NCI-H748 treated with DMSO at 0.1 percent for 48 hours (cell line): Measurements from ENCODE around the gene KDM6B.
A peak's percentile ranks its signal among the peaks of the same experiment; 100 is the strongest.

Experiments
- DNase-seq: peaks from one replicate; lab custom pipeline; 2025; lab: John Stamatoyannopoulos, UW

Gene KDM6B

DNA sequence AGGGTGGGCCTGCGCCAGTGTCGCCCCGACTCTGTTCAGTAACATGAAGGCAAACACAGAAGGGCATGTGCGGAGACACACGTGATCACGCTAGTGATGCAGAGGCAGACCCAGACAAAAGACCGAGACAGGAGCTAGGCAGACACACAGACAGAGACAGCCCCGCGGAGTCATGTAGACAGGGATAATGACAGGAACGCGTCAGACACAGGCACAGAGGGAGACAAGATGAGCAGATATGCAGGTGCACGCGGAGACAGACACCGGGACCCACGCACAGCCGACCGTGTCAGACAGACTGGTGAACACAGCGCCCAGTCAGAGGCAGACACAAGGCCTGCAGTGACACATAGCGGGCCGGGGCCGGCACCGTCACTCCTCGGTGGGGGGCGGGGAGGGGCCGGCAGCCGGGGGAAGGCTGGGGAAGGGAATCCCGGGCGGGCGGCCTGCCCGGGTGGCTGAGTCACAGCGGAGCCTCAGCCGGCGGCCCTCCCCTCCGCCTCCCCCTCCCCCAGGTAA lies 7.4 kb downstream of the KDM6B start:
- DNase-seq: peak; percentile 69

GRCh38 chr17:7841915-7842379 lies 7.9 kb downstream of the KDM6B start:
- peak; percentile 84 for DNase-seq

DNA sequence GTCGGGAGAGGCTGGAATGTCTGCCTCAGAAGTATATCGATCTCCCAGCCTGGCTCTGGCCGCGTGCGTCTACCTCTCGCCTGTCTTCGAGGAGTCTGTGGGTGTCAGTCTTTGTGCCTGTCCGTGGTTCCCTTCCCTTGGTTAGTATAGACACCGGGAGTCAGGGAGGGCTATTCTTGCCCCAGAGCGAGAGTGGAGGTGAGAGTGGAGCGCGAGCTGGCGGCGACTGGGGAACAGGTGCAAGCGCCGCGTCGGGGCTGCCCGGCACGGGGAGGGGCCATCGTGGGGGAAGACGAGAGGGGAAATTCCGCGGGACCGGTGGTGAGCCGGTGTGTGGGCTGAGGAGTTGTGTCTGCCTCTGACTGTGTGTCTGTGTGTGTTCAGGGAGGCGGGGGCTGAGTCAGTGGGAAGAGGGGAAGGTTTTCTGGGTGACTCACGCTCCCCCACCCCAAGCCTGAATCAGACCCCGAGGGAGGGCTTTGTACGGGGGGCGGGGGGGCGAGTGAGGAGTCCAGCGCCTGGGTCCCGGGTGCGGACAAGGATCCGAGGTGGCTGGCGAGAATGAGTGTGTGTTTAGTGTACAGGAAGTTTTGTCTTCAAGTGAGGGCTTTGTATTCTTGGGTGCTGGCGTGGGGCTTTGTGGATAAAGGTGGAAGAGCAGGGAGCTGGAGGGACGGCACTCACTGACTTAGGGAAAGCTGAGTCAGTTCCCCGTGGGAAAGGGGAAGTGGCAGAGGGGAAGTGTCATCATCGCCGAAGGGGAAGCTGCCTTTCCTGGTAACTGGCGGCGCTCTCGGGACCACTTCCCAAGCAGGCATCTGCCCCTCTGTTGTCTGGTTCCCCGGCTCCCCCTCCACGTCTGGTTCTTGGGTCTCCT lies 8.6 kb downstream of the KDM6B start:
- peak; percentile 57 for DNase-seq

DNA sequence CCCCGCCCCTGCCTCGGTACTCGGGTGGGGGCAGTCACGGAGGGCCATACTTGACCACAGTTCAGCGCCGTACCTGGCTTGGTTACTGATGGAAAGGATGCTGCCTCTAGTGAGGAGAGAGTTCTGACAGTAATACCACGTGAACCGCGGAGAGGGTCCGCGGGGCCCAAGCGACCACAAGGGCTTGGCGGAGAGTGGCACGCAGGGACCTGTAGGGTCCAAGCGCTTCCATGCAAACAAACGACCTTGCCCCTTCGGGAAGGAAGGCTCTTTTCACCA lies 9.2 kb downstream of the KDM6B start:
- DNase-seq: peak; percentile 57

DNA sequence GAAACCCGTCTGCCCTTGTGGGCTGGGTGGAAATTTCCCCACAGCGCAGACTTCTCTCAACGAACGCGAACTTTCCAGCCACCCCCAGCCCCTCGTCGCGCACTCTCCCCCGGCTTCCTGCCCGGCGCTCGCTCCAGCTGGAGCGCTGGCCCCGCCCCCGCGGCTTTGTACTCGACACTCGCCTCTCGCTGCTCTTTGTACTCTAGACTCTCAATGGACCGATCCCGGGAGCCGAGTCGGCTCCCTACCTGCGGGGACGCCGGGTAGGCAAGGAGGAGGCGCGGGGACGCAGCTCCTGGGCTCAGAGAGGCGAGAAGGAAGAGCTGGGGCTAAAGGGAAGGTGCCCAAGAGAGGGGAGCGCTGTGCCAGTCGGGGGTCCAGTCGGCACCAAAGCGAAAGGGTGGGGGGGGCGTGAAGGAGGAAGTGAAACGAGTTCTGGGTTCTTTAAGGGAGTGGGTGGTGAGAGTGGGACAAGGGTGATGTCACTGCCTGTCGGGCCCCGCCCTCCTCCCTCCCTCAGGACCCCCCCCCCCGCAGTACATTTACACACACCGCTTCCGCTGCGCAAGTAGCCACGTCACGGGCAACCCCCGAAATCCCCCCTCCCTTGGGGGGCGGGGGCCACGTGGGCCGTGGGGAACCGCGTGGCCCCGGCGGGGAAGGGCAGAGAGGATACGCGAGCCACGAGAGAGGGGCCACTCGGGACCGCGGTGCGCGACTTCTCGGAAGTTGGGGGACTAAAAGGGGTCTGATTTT lies 9.7 kb downstream of the KDM6B start:
- DNase-seq: peak; percentile 83

- peak; percentile 95 for DNase-seq
Measured at GRCh38 chr17:7844292-7845154, 10.5 kb downstream of the KDM6B start.

GRCh38 chr17:7845359-7846062 lies 11.5 kb downstream of the KDM6B start:
- DNase-seq: no peak

- no peak for DNase-seq
Measured at GRCh38 chr17:7846063-7846735, 12.2 kb downstream of the KDM6B start.

DNA sequence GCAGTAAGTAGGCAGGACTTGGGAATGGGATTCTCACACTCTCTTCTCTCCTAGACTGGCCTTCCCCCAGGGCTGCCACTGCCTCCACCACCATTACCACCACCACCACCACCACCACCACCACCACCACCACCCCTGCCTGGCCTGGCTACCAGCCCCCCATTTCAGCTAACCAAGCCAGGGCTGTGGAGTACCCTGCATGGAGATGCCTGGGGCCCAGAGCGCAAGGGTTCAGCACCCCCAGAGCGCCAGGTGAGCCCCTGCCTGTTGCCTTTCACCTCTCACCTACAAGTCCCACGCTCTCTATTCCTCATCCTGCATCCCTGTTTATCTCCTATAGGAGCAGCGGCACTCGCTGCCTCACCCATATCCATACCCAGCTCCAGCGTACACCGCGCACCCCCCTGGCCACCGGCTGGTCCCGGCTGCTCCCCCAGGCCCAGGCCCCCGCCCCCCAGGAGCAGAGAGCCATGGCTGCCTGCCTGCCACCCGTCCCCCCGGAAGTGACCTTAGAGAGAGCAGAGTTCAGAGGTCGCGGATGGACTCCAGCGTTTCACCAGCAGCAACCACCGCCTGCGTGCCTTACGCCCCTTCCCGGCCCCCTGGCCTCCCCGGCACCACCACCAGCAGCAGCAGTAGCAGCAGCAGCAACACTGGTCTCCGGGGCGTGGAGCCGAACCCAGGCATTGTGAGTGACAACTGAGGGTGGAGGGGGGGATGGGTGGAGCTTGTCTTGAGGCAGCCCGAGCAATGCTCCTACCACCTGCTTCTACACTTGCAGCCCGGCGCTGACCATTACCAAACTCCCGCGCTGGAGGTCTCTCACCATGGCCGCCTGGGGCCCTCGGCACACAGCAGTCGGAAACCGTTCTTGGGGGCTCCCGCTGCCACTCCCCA lies 13.0 kb downstream of the KDM6B start:
- DNase-seq: no peak

DNA sequence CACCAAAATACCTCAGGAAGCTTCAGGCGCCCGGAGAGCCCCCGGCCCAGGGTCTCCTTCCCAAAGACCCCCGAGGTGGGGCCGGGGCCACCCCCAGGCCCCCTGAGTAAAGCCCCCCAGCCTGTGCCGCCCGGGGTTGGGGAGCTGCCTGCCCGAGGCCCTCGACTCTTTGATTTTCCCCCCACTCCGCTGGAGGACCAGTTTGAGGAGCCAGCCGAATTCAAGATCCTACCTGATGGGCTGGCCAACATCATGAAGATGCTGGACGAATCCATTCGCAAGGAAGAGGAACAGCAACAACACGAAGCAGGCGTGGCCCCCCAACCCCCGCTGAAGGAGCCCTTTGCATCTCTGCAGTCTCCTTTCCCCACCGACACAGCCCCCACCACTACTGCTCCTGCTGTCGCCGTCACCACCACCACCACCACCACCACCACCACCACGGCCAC lies 14.1 kb downstream of the KDM6B start:
- no peak for DNase-seq

GRCh38 chr17:7848739-7849129 lies 14.7 kb downstream of the KDM6B start:
- DNase-seq: no peak

GRCh38 chr17:7849130-7849750 lies 15.2 kb downstream of the KDM6B start:
- DNase-seq: no peak

DNA sequence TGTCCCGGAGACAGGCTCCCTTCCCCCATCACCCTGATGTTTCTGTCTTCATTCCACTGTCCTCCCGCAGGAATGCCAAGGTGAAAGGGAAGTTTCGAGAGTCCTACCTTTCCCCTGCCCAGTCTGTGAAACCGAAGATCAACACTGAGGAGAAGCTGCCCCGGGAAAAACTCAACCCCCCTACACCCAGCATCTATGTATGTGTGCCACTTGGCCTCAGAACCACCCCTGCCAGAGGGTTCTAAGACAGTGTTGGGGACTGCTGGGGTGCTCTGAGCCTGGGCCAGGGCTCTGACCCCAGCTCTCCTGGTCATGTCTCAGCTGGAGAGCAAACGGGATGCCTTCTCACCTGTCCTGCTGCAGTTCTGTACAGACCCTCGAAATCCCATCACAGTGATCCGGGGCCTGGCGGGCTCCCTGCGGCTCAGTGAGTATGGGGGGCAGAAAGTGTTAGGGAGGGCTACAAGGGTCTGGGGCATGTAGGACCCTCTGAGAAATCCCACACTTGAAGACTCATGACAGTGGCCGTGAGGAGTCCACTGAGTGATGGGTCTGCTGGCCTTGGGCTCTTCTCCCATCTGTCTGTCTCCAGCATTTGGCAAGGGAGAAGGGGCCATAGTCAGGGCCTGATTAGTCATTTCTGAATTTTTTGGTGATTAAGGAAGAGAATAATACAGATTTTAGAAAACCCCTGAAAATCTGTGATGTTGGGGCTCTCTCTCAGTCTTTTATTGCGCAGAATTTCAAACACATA lies 15.9 kb downstream of the KDM6B start:
- no peak for DNase-seq

GRCh38 chr17:7850701-7851437 lies 16.9 kb downstream of the KDM6B start:
- no peak for DNase-seq

GRCh38 chr17:7851438-7852261 lies 17.6 kb downstream of the KDM6B start:
- DNase-seq: peak; percentile 94

DNA sequence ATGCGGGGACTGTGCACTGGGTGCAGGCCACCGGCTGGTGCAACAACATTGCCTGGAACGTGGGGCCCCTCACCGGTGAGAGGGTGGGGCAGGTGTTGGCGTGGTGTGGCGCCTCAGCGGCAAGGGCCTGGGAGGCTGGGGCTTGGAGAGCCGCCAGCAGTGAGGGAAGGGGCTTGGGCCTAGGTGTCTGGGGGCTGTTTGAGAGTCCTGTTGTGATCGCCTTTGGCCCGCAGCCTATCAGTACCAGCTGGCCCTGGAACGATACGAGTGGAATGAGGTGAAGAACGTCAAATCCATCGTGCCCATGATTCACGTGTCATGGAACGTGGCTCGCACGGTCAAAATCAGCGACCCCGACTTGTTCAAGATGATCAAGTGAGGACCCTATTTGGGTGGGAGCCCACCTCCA lies 18.2 kb downstream of the KDM6B start:
- DNase-seq: no peak
